ENCODE results near the gene UTS2B.
"Not testable (repeated sequence)": the region's sequence is repeated elsewhere in the genome, so short reads cannot be mapped to it uniquely, and the experiment has no call there.

The UTS2B gene

GRCh38 chr3:191255156-191255555 lies 75.2 kb downstream of the UTS2B start:
- Histone ChIP-seq H3K36me3 (ENCODE audit: insufficient read depth, insufficient read length, low read length) (no peaks in the 10 kb centered on the region), H3K4me1 (ENCODE audit: insufficient read depth, insufficient read length) (peaks cover 5% of the 10 kb centered on the region), H3K27me3 (ENCODE audit: insufficient read depth, insufficient read length) (no peaks in the 10 kb centered on the region), H3K4me3 (ENCODE audit: insufficient read length, low read depth) (no peak overlapping the region), H3K9ac (ENCODE audit: insufficient read length, low read depth) (no peak overlapping the region), H3K9me3 (ENCODE audit: insufficient read depth, low read length) (no peaks in the 10 kb centered on the region)
- no peak for DNase-seq (ENCODE audit: low read depth, low spot score)
- TF ChIP-seq YY1 (IDR thresholded peaks at IDR 0.05; ENCODE audit: insufficient read depth, insufficient read length), result no peak
- no peak for TF ChIP-seq ZNF274 (IDR thresholded peaks at IDR 0.05; ENCODE audit: low read depth, low read length)
- no peak for TF ChIP-seq SUZ12 (IDR thresholded peaks at IDR 0.05; ENCODE audit: extremely low read depth, insufficient read depth, insufficient read length)

GRCh38 chr3:191254098-191254873 lies 76.0 kb downstream of the UTS2B start:
- peaks cover 5% of the 10 kb centered on the region for H3K4me1 ChIP-seq (ENCODE audit: insufficient read depth, insufficient read length)
- H3K9me3 ChIP-seq (ENCODE audit: insufficient read depth, low read length), result no peaks in the 10 kb centered on the region
- no peak for DNase-seq (ENCODE audit: low read depth, low spot score)
- no peak overlapping the region for H3K4me3 ChIP-seq (ENCODE audit: insufficient read length, low read depth)
- H3K9ac ChIP-seq (ENCODE audit: insufficient read length, low read depth), result no peak overlapping the region
- no peaks in the 10 kb centered on the region for H3K27me3 ChIP-seq (ENCODE audit: insufficient read depth, insufficient read length)
- TF ChIP-seq SUZ12 (IDR thresholded peaks at IDR 0.05; ENCODE audit: extremely low read depth, insufficient read depth, insufficient read length) (no peak), YY1 (IDR thresholded peaks at IDR 0.05; ENCODE audit: insufficient read depth, insufficient read length) (no peak), ZNF274 (IDR thresholded peaks at IDR 0.05; ENCODE audit: low read depth, low read length) (no peak)
- no peaks in the 10 kb centered on the region for H3K36me3 ChIP-seq (ENCODE audit: insufficient read depth, insufficient read length, low read length)

- TF ChIP-seq YY1 (IDR thresholded peaks at IDR 0.05; ENCODE audit: insufficient read depth, insufficient read length) (no peak), SUZ12 (IDR thresholded peaks at IDR 0.05; ENCODE audit: extremely low read depth, insufficient read depth, insufficient read length) (no peak), ZNF274 (IDR thresholded peaks at IDR 0.05; ENCODE audit: low read depth, low read length) (no peak)
- H3K4me3 ChIP-seq (ENCODE audit: insufficient read length, low read depth), result no peak overlapping the region
- H3K9me3 ChIP-seq (ENCODE audit: insufficient read depth, low read length), result no peaks in the 10 kb centered on the region
- H3K27me3 ChIP-seq (ENCODE audit: insufficient read depth, insufficient read length), result no peaks in the 10 kb centered on the region
- H3K4me1 ChIP-seq (ENCODE audit: insufficient read depth, insufficient read length), result peaks cover 5% of the 10 kb centered on the region
- no peaks in the 10 kb centered on the region for H3K36me3 ChIP-seq (ENCODE audit: insufficient read depth, insufficient read length, low read length)
- no peak overlapping the region for H3K9ac ChIP-seq (ENCODE audit: insufficient read length, low read depth)
- DNase-seq (ENCODE audit: low read depth, low spot score), result peak; percentile 49
These were observed 77.1 kb downstream of the UTS2B start for GRCh38 chr3:191253089-191253799.

GRCh38 chr3:191246630-191247029 lies 83.7 kb downstream of the UTS2B start:
- Histone ChIP-seq H3K27me3 (ENCODE audit: insufficient read depth, insufficient read length) (no peaks in the 10 kb centered on the region), H3K36me3 (ENCODE audit: insufficient read depth, insufficient read length, low read length) (no peaks in the 10 kb centered on the region), H3K9ac (ENCODE audit: insufficient read length, low read depth) (no peak overlapping the region), H3K4me3 (ENCODE audit: insufficient read length, low read depth) (no peak overlapping the region), H3K9me3 (ENCODE audit: insufficient read depth, low read length) (no peaks in the 10 kb centered on the region), H3K4me1 (ENCODE audit: insufficient read depth, insufficient read length) (no peaks in the 10 kb centered on the region)
- DNase-seq (ENCODE audit: low read depth, low spot score), result no peak
- TF ChIP-seq YY1 (IDR thresholded peaks at IDR 0.05; ENCODE audit: insufficient read depth, insufficient read length) (no peak), ZNF274 (IDR thresholded peaks at IDR 0.05; ENCODE audit: low read depth, low read length) (no peak), SUZ12 (IDR thresholded peaks at IDR 0.05; ENCODE audit: extremely low read depth, insufficient read depth, insufficient read length) (no peak)

- not testable (repeated sequence) for H3K9me3 ChIP-seq (ENCODE audit: insufficient read depth, low read length); H3K4me1 ChIP-seq (ENCODE audit: insufficient read depth, insufficient read length); H3K9ac ChIP-seq (ENCODE audit: insufficient read length, low read depth); DNase-seq (ENCODE audit: low read depth, low spot score); H3K4me3 ChIP-seq (ENCODE audit: insufficient read length, low read depth); H3K36me3 ChIP-seq (ENCODE audit: insufficient read depth, insufficient read length, low read length); H3K27me3 ChIP-seq (ENCODE audit: insufficient read depth, insufficient read length)
These were observed 84.3 kb downstream of the UTS2B start for GRCh38 chr3:191246034-191246433.

GRCh38 chr3:191244242-191244867 lies 86.0 kb downstream of the UTS2B start:
- no peaks in the 10 kb centered on the region for H3K27me3 ChIP-seq (ENCODE audit: insufficient read depth, insufficient read length)
- TF ChIP-seq SUZ12 (IDR thresholded peaks at IDR 0.05; ENCODE audit: extremely low read depth, insufficient read depth, insufficient read length) (no peak), YY1 (IDR thresholded peaks at IDR 0.05; ENCODE audit: insufficient read depth, insufficient read length) (no peak), ZNF274 (IDR thresholded peaks at IDR 0.05; ENCODE audit: low read depth, low read length) (no peak)
- H3K9ac ChIP-seq (ENCODE audit: insufficient read length, low read depth), result no peak overlapping the region
- H3K4me1 ChIP-seq (ENCODE audit: insufficient read depth, insufficient read length), result no peaks in the 10 kb centered on the region
- no peak overlapping the region for H3K4me3 ChIP-seq (ENCODE audit: insufficient read length, low read depth)
- no peak for DNase-seq (ENCODE audit: low read depth, low spot score)
- peaks cover 5% of the 10 kb centered on the region; the same call in 1 of the 2 replicates for H3K9me3 ChIP-seq (ENCODE audit: insufficient read depth, low read length)
- H3K36me3 ChIP-seq (ENCODE audit: insufficient read depth, insufficient read length, low read length), result no peaks in the 10 kb centered on the region

GRCh38 chr3:191240486-191240885 lies 89.8 kb downstream of the UTS2B start:
- no peak overlapping the region for H3K9ac ChIP-seq (ENCODE audit: insufficient read length, low read depth)
- TF ChIP-seq ZNF274 (IDR thresholded peaks at IDR 0.05; ENCODE audit: low read depth, low read length) (no peak), YY1 (IDR thresholded peaks at IDR 0.05; ENCODE audit: insufficient read depth, insufficient read length) (no peak), SUZ12 (IDR thresholded peaks at IDR 0.05; ENCODE audit: extremely low read depth, insufficient read depth, insufficient read length) (no peak)
- H3K36me3 ChIP-seq (ENCODE audit: insufficient read depth, insufficient read length, low read length), result no peaks in the 10 kb centered on the region
- no peak overlapping the region for H3K4me3 ChIP-seq (ENCODE audit: insufficient read length, low read depth)
- H3K9me3 ChIP-seq (ENCODE audit: insufficient read depth, low read length), result peaks cover 5% of the 10 kb centered on the region; the same call in 1 of the 2 replicates
- no peaks in the 10 kb centered on the region for H3K27me3 ChIP-seq (ENCODE audit: insufficient read depth, insufficient read length)
- no peaks in the 10 kb centered on the region for H3K4me1 ChIP-seq (ENCODE audit: insufficient read depth, insufficient read length)
- DNase-seq (ENCODE audit: low read depth, low spot score), result no peak

All from NT2/D1 (cell line).